WTC11 (cell line): ENCODE data around the gene LRRC75B. TPM values are rescaled to one million over a fixed set of nuclear protein-coding genes. Genes with fewer than 3 reads are reported as not detected.

Experiments
- ATAC-seq: fragments of 200-7000 bp; cut with Tn5 transposase; 2 replicates; pipeline ENCODE4 v1.10.0; 2021; ENCODE audit warnings: mild to moderate bottlenecking, moderate library complexity
- CTCF ChIA-PET: fragments of 300-600 bp; sonication (Branson Sonifier 250); formaldehyde crosslinking; loops from one replicate; lab custom pipeline; 2021; ENCODE audit warnings: antibody characterized with exemption; lab: Charles Lee
- POLR2A ChIA-PET: fragments of 350-600 bp; sonication (Branson Sonifier 250); formaldehyde crosslinking; loops from one replicate; lab custom pipeline; 2021; ENCODE audit warnings: antibody characterized with exemption; lab: Charles Lee
- DNase-seq: peaks from one replicate; pipeline ENCODE4 v3.0.0; 2021; ENCODE audit warnings: low spot score
- H3K27ac Mint-ChIP-seq: 2 replicates; pipeline ENCODE4 v1.8.0; 2021; ENCODE audit warnings: mixed read lengths
- H3K27me3 Mint-ChIP-seq: 2 replicates; pipeline ENCODE4 v1.8.0; 2021; ENCODE audit warnings: low read depth, mild to moderate bottlenecking, moderate library complexity, mixed read lengths
- H3K36me3 Mint-ChIP-seq: 2 replicates; pipeline ENCODE4 v1.8.0; 2021; ENCODE audit warnings: mixed read lengths
- H3K4me1 Mint-ChIP-seq: 2 replicates; pipeline ENCODE4 v1.8.0; 2022; ENCODE audit warnings: mixed read lengths
- H3K4me3 Mint-ChIP-seq: 2 replicates; pipeline ENCODE4 v1.8.0; 2021; ENCODE audit warnings: mild to moderate bottlenecking, moderate library complexity, mixed read lengths
- H3K9me3 Mint-ChIP-seq: 2 replicates; pipeline ENCODE4 v1.8.0; 2021; ENCODE audit warnings: mixed read lengths
- AFF4 ChIP-seq: sonication (generic); formaldehyde crosslinking; IDR thresholded peaks from 2 replicates; pipeline ENCODE4 v1.8.1; 2023; ENCODE audit warnings: mild to moderate bottlenecking, missing genetic modification reagents, borderline replicate concordance
- AR ChIP-seq: fragments of 250-450 bp; sonication (Bioruptor Pico); IDR thresholded peaks from 2 replicates; pipeline ENCODE4 v1.9.0; 2021; ENCODE audit warnings: mild to moderate bottlenecking
- CBFB ChIP-seq: sonication (generic); formaldehyde crosslinking; IDR thresholded peaks from 2 replicates; pipeline ENCODE4 v1.8.1; 2022; ENCODE audit warnings: mild to moderate bottlenecking, low read depth, missing genetic modification reagents
- CREM ChIP-seq: sonication (generic); formaldehyde crosslinking; IDR thresholded peaks from 2 replicates; pipeline ENCODE4 v1.8.1; 2022; ENCODE audit warnings: mild to moderate bottlenecking, missing genetic modification reagents, moderate library complexity
- EMX1 ChIP-seq: fragments of 250-450 bp; sonication (Bioruptor Pico); IDR thresholded peaks from 2 replicates; pipeline ENCODE4 v1.8.0; 2021; ENCODE audit warnings: mild to moderate bottlenecking
- ESRRA ChIP-seq: sonication (generic); formaldehyde crosslinking; IDR thresholded peaks from 2 replicates; pipeline ENCODE4 v1.8.1; 2022; ENCODE audit warnings: mild to moderate bottlenecking, missing genetic modification reagents, borderline replicate concordance
- GRHL2 ChIP-seq: fragments of 250-450 bp; sonication (Bioruptor Pico); IDR thresholded peaks from 2 replicates; pipeline ENCODE4 v1.8.0; 2022; ENCODE audit warnings: mild to moderate bottlenecking, moderate library complexity; ENCODE audit not compliant: insufficient replicate concordance, severe bottlenecking
- KAT7 ChIP-seq: sonication (generic); formaldehyde crosslinking; IDR thresholded peaks from 2 replicates; pipeline ENCODE4 v1.8.1; 2023; ENCODE audit warnings: missing genetic modification reagents, mild to moderate bottlenecking, borderline replicate concordance
- MYBL2 ChIP-seq: sonication (generic); formaldehyde crosslinking; IDR thresholded peaks from 2 replicates; pipeline ENCODE4 v1.8.1; 2023; ENCODE audit warnings: mild to moderate bottlenecking, moderate library complexity, missing genetic modification reagents
- TCF7 ChIP-seq: sonication (generic); formaldehyde crosslinking; IDR thresholded peaks from 2 replicates; pipeline ENCODE4 v1.8.0; 2022; ENCODE audit warnings: mild to moderate bottlenecking, low read depth, missing genetic modification reagents, moderate library complexity
- TP53 ChIP-seq: sonication (generic); formaldehyde crosslinking; IDR thresholded peaks from 2 replicates; pipeline ENCODE4 v1.8.1; 2023; ENCODE audit warnings: mild to moderate bottlenecking, missing genetic modification reagents
- ZNF138 ChIP-seq: sonication (generic); formaldehyde crosslinking; conservative IDR thresholded peaks from 2 replicates; pipeline ENCODE4 v1.8.1; 2022; ENCODE audit warnings: mild to moderate bottlenecking, moderate library complexity, missing genetic modification reagents
- ZNF219 ChIP-seq: sonication (generic); formaldehyde crosslinking; IDR thresholded peaks from 2 replicates; pipeline ENCODE4 v1.8.0; 2023; ENCODE audit warnings: missing genetic modification reagents, mild to moderate bottlenecking, borderline replicate concordance
- ZNF232 ChIP-seq: sonication (generic); formaldehyde crosslinking; IDR thresholded peaks from 2 replicates; pipeline ENCODE4 v1.8.0; 2022; ENCODE audit warnings: mild to moderate bottlenecking, missing genetic modification reagents
- ZNF281 ChIP-seq: sonication (generic); formaldehyde crosslinking; IDR thresholded peaks from 2 replicates; pipeline ENCODE4 v1.8.0; 2023; ENCODE audit warnings: mild to moderate bottlenecking, missing genetic modification reagents
- ZNF512 ChIP-seq: sonication (generic); formaldehyde crosslinking; IDR thresholded peaks from 2 replicates; pipeline ENCODE4 v1.8.1; 2022; ENCODE audit warnings: missing genetic modification reagents, borderline replicate concordance
- total RNA-seq: library from RNA; stranded (reverse); gene quantifications from 3 replicates; pipeline ENCODE4 v1.2.3, GENCODE V29; 2021

LRRC75B gene
- total RNA-seq, 1 experiment from 2014 or later: 19.2 TPM

- H3K27ac Mint-ChIP-seq: peak overlapping the region; percentile 40; the same call in 1 of the 2 replicates
Measured at GRCh38 chr22:24564376-24565058, 28.4 kb downstream of the LRRC75B start.

GRCh38 chr22:24563246-24563645, 29.6 kb downstream of the LRRC75B start:
- POLR2A ChIA-PET: no interaction called here

More at GRCh38 chr22:24564376-24565058, 28.4 kb downstream of the LRRC75B start:
- H3K36me3 Mint-ChIP-seq: peaks cover 44% of the 10 kb centered on the region
- no peaks in the 10 kb centered on the region for H3K27me3 Mint-ChIP-seq
- DNase-seq (no peak), ATAC-seq (no peak)
- CTCF ChIA-PET: no interaction called here
- POLR2A ChIA-PET: interaction anchor here (1.6 kb wide), 1 partner anchor 9 kb away, joined by 6 read pairs; the partner anchor contains the start of genes GUCD1 and SNRPD3
- H3K4me1 Mint-ChIP-seq: no peaks in the 10 kb centered on the region
- TF ChIP-seq ZNF281 (CRISPR knock-in tag) (no peak), TP53 (CRISPR knock-in tag) (no peak)
- TF ChIP-seq, all 79 proteins: peak for 0
- Mint-ChIP-seq H3K9me3 (no peaks in the 10 kb centered on the region), H3K4me3 (no peak overlapping the region)

More at GRCh38 chr22:24563246-24563645, 29.6 kb downstream of the LRRC75B start:
- CTCF ChIA-PET: no interaction called here
- no peaks in the 10 kb centered on the region for H3K27me3 Mint-ChIP-seq
- peaks cover 7% of the 10 kb centered on the region; the same call in 1 of the 2 replicates for H3K4me1 Mint-ChIP-seq
- H3K4me3 Mint-ChIP-seq: no peak overlapping the region
- H3K36me3 Mint-ChIP-seq: peaks cover 49% of the 10 kb centered on the region
- no peak overlapping the region for H3K27ac Mint-ChIP-seq
- no peak for DNase-seq
- TF ChIP-seq ZNF512 (CRISPR knock-in tag) (no peak), CREM (no peak), AFF4 (CRISPR knock-in tag) (no peak), ZNF281 (CRISPR knock-in tag) (no peak), CBFB (CRISPR knock-in tag) (no peak), EMX1 (CRISPR knock-in tag) (no peak), MYBL2 (CRISPR knock-in tag) (no peak), KAT7 (CRISPR knock-in tag) (no peak), ZNF232 (CRISPR knock-in tag) (no peak), ZNF138 (CRISPR knock-in tag) (no peak), GRHL2 (CRISPR knock-in tag) (no peak), TCF7 (no peak), AR (no peak), ZNF219 (CRISPR knock-in tag) (no peak), ESRRA (CRISPR knock-in tag) (no peak)
- TF ChIP-seq, all 79 proteins: peak for 0
- no peaks in the 10 kb centered on the region for H3K9me3 Mint-ChIP-seq
- ATAC-seq: no peak
